ENCODE measurements around the gene RBM12.
"Not testable (repeated sequence)": the region's sequence is repeated elsewhere in the genome, so short reads cannot be mapped to it uniquely, and the experiment has no call there.

RBM12 gene

GRCh38 chr20:35698298-35699126 is 33.8 kb upstream of the RBM12 start:
- no peak for DNase-seq (ENCODE audit: low spot score)

GRCh38 chr20:35697696-35698297 is 33.1 kb upstream of the RBM12 start:
- no peak for DNase-seq (ENCODE audit: low spot score)

- DNase-seq (ENCODE audit: low spot score), result no peak
Measured at GRCh38 chr20:35695978-35696377, 31.3 kb upstream of the RBM12 start.

- no peak for DNase-seq (ENCODE audit: low spot score)
Measured at GRCh38 chr20:35695245-35695749, 30.6 kb upstream of the RBM12 start.

GRCh38 chr20:35690265-35690664 is 25.6 kb upstream of the RBM12 start:
- DNase-seq (ENCODE audit: low spot score), result no peak

- not testable (repeated sequence) for DNase-seq (ENCODE audit: low spot score)
Measured at GRCh38 chr20:35686872-35687271, 22.2 kb upstream of the RBM12 start.

GRCh38 chr20:35685368-35685767 is 20.7 kb upstream of the RBM12 start:
- not testable (repeated sequence) for DNase-seq (ENCODE audit: low spot score)

- DNase-seq (ENCODE audit: low spot score), result no peak
Measured at GRCh38 chr20:35681960-35682359, 17.3 kb upstream of the RBM12 start.

- no peak for DNase-seq (ENCODE audit: low spot score)
Measured at GRCh38 chr20:35680452-35681183, 15.9 kb upstream of the RBM12 start.

GRCh38 chr20:35674921-35675320 is 10.2 kb upstream of the RBM12 start:
- no peak for DNase-seq (ENCODE audit: low spot score)

- DNase-seq (ENCODE audit: low spot score), result no peak
Measured at GRCh38 chr20:35673884-35674283, 9.2 kb upstream of the RBM12 start.

- no peak for DNase-seq (ENCODE audit: low spot score)
Measured at GRCh38 chr20:35669681-35670080, 5.0 kb upstream of the RBM12 start.

GRCh38 chr20:35669221-35669620 is 4.5 kb upstream of the RBM12 start:
- no peak for DNase-seq (ENCODE audit: low spot score)

GRCh38 chr20:35665949-35666288 is 1.2 kb upstream of the RBM12 start:
- no peak for DNase-seq (ENCODE audit: low spot score)

- peak; percentile 58 for DNase-seq (ENCODE audit: low spot score)
Measured at GRCh38 chr20:35663516-35664465, 909 bp downstream of the RBM12 start.

- peak; percentile 40 for DNase-seq (ENCODE audit: low spot score)
Measured at GRCh38 chr20:35662551-35662950, 2.1 kb downstream of the RBM12 start.

- no peak for DNase-seq (ENCODE audit: low spot score)
Measured at GRCh38 chr20:35661908-35662307, 2.8 kb downstream of the RBM12 start.

- DNase-seq (ENCODE audit: low spot score), result peak; percentile 44
Measured at GRCh38 chr20:35661053-35661452, 3.6 kb downstream of the RBM12 start.

- DNase-seq (ENCODE audit: low spot score), result peak; percentile 32
Measured at GRCh38 chr20:35660122-35660937, 4.4 kb downstream of the RBM12 start.

- DNase-seq (ENCODE audit: low spot score), result no peak
Measured at GRCh38 chr20:35657271-35657670, 7.4 kb downstream of the RBM12 start.

- no peak for DNase-seq (ENCODE audit: low spot score)
Measured at GRCh38 chr20:35654415-35654814, 10.3 kb downstream of the RBM12 start.

All from activated CD4-positive, alpha-beta T cell treated with anti-CD3 and anti-CD28 coated beads, Interleukin-2, Interleukin-4, amounts not matched to agents 100 ng/mL and 50 ng/mL, durations not matched to agents 16 hours and 8 hours (primary cell).